Measurements from ENCODE around the gene PARD3.

Gene PARD3

DNA sequence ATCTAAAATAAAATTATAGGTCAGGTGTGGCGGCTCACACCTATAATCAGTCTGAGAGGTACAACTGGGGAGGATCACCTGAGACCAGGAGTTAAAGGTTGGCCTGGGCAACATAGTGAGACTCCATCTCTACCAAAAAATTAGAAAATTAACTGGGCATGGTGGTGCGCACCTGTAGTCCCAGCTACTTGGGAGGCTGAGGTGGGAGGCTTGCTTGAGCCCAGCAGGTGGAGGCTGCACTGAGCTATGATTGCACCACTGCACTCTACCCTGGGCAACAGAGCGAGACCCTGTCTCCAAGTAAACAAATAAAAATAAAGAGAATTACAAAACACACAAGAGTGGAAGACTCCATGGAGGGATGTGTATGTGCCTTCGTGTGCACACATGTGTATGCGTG, 171.5 kb downstream of the PARD3 start:
- no peak for DNase-seq

DNA sequence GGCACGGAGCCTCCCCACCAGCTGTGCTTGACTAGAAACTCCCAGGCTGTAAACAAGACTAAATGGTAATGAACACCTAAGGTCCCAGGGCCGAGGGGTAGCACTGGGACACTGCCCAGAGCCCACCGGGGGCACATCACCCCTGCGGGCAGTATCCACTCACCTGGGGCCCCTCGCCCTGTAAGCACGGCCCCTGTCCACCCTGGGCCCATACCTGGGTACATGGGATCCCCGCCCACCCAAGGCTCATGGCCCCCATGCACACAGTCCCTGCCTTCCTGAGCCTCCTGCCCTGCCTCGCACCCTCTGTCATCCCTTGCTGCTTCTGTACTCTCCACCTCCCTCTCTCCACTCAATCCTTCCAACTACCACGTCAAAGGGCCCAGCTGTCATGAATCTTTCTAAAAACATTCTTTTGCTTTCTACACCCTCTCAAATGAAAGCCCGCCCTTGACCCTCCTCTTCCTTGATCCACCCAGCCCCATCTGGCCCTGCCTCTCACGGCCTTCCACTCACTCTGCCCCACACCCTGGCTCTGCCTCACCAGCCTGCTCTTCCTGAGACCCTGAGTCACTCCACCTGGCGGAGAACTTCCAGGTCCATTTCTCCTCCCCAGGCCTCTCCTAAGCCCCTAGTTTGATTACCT, 173.1 kb downstream of the PARD3 start:
- no peak for DNase-seq

DNA sequence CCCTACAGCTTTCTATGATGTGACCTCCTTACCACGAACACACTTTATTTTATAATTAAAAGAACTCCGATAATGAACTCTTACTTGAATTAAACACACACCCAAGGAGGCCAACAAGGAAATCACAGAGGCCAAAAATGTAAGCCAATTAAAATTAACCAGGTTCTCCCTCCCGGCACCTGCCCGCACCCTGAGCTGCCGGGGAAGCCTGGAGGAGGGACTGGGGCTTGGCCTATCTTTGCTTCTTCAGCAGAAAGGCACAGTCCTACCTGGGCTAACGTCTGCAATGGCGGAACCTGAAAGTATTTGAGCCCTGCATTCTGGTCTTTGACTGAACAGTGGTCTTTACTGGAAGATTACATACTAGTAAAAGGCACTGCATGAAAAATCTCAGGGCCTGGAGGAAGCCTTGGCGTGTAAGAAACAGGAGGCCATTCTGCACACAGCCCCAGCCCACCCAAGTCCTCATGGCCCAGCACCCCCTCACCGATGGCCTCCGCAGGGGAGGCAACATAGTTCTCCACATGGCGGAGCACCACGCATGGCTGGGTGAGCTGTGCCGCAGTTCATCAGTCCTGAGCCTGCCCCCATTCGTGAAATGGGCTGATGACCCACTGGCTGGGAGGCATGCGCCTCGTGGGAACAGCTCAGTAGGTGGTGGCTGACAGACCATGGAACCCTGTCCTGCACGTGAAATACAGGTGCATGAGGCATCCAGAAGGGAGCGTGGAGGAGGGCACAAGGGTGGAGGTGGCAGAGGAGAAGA, 173.8 kb downstream of the PARD3 start:
- DNase-seq = no peak

DNA sequence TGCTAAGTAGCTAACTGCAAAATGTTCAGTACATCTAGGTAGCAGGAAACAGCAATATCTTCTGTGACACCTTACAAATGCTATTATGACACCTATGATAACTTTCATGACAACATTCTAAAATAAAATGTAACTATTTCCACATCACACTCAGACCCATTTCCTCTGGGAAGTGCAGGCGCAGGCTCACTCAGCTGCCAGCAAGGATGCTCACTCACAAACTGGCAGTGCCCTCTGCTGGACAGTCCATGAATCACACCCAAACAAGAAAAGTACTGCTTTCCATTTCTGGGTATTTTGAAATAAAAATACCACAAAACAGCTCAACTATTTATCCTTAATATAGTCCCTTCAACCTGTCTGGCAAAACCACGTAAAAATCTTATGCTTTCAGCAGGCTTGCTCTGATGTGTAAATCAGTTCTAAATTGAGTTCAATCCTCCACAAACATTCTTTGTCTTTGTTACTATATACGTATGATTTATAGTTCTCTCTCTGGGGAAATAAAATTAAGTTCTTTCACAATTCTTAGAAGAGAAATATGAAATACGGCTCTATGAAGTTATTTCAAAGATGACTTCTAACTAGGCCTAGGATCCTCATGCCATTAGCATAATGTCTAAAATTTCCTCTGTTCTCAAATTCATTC, 176.6 kb downstream of the PARD3 start:
- peak; percentile 17 to 21 for DNase-seq

DNA sequence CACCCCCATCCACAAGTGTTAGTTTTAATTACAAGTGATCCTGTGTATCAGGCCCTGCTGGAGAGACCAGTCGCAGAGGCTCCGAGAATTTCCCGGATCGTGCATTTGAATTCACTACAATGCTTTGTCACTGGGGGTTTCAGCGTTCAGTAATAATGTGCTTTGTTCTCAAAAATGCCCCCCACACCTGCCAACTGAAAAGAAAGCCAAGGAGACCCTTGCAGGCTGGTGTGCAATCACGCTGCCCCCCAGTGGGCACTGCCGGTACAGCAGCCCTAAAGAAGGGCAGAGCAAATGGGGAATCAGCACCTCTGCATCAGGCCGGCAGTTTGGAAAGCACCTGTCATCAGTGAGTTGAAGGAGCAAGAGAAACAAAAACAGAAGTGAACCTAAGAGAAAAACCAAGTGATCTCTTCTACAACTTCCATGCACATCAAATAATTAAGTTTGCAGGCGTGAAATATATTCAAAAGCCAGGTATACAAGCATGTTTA, 177.6 kb downstream of the PARD3 start:
- peak in 1 of 2 experiments; percentile 50 for DNase-seq

DNA sequence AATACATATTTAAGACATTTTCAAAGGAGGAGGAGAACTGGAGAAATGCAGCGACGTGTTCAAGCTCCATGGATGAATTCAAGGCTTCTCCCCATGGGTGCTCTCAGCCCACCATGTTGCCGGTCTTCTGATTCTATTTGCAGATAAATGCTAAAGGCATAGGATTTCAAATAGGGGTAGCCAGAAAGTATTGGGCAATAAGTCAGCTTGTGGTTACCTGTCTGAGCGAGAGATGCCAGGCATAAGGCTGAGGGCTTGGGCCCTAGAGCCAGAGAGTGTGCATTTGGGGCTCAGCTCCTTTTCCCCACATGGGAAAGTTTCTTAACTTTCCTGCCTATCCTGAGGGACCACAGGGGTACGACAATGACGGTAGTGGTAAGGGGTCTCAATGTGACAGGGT, 180.0 kb downstream of the PARD3 start:
- no peak for DNase-seq

DNA sequence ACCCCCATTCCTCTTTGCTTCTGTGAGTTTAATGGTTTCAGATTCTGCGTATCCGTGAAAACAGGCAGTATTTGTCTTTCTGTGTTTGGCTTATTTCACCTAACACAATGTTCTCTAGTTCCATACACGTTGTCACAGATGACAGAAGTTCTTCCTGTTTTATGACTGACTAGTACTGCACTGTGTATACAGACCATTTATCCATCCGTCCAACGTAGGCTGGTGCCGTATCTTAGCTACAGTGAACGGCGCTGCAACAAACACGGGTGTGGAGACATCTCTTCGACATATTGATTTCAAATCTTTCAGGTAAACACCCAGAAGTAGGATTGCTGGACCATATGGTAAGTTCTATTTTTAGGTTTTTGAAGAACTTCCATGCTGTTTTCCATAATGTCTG, 181.7 kb downstream of the PARD3 start:
- DNase-seq = no peak

DNA sequence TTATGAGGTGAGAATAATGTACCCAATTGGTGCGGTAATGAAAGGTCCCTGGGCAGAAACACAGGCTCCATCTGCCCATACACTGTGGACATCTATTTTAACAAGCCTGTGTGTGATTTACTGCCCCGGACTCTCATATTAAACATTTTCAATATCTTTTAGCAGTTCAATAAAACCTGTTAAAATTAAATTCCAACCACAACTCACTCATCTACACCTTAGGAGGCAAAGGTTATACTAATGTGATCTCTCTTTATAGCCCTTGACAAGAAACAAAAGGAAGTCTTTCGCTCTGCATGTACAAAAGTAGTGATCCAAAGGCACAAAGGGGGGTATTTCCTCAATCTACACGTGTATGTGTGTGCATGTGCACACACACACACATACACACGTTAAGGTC, 186.0 kb downstream of the PARD3 start:
- DNase-seq = no peak

DNA sequence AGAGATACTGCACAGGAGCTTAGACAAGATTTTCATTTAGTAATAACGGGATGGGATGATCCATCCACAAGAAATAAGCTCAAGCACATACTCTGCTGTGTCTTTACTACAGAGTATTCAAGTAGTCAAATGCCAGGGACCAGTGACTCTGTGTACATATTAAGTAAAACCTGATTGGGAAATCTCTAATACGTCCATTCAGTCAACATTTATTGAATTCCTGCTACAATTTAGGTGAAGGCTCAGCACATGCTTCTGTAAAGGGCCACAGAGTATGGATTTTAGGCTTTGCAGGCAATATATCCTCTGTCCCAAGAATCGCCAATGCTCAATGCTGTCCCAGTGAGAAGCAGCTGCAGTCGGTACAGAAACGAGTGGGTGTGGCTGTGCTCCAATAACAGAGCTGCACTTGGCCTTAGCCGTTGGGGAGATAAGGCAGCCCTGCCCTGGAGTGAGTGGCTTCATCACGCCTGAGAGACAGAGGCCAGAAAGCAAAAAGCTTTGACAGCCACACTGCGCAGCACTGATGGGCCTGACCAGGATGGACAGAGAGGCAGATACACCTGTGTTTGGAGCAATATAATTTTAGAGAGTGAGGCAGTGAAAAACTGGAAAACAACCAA, 186.8 kb downstream of the PARD3 start:
- DNase-seq = no peak

DNA sequence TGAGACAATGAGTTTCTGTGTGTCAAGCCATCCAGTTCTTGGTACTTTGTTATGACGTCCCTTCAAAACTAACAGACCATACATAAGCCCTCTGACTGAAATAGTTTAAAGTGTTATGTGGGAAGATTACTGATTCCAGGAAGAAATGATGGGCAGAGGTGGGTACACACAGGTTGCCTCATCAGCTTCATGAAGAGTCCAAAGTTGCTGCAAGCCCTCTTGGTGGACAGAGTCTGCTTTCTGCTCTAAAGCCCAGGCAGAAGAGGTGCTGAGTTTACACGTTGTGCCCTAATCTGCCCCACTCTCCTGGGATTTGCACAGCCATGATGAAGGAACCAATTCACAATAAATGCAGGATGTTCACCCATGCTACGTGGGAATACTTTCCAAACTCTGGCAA, 187.4 kb downstream of the PARD3 start:
- DNase-seq = no peak

DNA sequence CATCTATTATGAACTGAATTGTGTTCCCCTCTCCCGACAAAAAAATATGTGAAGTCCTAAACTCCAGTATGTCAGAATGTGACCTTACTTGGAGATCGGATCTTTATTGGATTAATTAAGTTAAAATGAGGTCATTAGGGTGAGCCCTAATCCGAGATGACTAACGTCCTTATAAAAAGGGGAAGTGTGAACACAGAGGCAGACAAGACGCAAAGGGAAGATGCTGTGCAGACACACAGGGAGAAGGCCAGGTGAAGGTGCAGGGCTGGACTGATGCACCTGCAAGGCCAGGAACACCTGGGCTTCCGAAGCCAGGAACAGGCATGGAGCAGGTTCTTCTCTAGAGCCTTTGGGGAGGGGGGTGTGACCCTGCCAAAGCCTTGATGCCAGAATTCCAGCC, 187.8 kb downstream of the PARD3 start:
- DNase-seq = no peak

DNA sequence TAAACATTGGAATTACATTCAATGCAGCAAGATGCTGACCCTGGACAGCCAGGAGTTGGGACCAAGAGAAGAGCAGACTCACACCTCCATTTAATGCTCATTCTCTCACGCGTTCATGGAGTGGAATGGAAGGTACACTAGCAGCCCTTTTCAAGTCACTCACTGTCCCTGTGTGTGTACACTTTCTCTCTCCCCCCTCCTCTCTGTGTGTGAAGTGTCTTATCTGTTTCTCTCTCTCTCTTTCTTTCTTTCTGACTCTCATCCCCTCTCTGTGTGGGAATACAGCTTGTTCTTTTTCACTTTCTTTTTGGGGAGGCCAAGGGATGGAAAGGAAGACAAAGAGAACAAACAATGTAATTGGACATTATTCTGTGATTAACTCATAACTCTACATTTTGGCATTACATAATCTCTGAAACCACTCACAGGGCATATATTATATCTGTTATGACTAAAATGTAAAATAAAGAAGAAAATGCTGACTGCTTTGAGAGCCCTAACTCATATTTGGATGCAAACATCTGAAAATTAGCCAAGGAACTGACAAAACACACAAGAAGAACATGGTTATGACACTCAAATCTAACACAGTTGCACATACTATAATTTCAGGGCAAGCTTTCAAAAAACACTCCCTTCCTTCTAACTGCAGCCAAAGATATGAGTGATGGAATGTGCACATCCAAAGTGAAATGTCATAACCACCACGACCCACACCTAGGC, 188.8 kb downstream of the PARD3 start:
- no peak for DNase-seq

DNA sequence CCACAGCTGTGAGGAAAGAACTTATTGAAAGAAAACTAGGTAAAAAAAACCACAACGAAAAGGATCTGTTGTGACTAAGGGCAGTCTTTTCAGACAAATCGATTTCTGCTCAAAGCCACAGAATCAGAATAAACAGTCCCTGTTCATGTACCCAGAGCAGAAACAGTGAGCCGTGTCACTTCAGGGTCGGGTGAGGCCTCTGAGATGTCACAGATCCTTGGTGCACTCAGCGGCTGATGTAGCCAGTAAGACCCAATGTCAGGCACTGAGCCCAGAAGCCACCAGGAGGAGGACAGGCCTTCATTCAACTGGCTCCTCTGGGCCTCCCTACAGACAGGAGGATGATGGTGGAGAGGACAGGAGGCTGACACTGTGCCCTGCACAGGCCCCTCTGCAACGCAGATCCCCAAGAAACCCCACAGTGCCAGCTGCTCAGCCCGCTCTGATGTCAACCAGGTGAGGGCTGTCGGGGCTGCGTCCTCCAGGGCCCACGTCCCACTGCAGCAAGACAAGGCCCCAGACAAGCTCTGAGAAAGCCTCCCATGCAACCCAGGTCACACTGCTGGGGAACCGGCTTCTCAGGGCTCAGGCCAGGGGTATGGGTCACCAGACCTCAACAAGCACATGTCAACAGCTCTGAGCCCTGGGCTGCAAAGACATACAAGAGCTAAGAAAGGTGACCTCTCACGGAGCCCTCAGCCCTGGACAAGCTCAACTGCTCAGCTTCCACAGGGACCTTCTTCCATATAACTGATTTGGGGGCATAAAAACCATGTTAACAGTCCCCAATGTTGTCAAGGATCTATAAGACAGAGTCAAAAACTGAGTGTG, 190.6 kb downstream of the PARD3 start:
- DNase-seq = no peak

DNA sequence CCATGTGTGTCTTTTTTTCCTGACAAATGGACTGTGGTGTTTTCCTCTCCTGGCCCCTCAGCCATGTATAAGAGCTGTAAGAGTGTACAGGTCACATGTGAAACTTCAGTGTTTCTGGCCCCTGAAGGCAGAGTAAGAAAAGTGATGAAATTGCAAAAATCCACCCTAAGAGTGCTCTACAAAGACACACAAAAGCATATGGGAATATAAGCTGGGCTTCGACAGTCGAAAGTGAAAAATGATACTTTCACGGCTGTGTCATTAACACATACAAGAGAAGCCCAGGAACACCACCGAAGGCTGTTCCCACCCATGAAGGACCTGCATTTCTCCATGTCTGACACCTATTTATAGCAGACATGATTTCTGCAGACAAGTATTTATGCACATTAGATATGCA, 192.2 kb downstream of the PARD3 start:
- DNase-seq = no peak

DNA sequence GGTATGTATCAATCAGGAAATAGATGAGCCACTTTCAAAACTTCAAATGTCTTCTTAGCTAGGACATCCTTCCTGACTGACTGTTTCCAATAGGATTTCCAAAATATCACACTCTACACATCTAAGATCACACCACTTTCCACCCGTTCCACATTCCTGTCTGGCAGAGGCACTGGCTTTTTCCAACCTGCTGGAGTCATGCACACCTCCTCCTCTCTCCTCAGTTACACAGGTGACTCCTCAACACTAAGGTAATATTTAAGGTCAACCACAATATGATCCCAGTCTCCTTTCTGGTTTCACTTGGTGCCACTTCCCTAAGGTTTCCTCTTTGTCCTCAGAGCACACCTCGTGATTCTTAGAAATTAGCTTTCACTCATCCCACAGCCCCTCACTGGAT, 196.5 kb downstream of the PARD3 start:
- no peak for DNase-seq

DNA sequence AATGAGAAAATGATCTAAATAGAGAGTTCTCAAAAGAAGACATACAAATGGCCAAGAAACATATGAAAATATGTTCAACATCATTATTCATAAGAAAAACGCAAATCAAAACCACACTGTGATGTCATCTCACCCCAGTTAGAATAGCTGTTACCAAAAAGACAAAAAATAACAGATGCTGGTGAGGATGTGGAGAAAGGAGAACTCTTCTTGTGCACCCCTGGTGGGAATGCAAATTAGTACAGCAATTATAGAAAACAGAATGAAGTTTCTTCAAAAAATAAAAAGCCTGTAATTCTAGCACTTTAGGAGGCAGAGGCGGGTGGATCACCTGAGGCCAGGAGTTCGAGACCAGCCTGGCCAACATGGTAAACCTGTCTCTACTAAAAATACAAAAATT, 199.3 kb downstream of the PARD3 start:
- no peak for DNase-seq

DNA sequence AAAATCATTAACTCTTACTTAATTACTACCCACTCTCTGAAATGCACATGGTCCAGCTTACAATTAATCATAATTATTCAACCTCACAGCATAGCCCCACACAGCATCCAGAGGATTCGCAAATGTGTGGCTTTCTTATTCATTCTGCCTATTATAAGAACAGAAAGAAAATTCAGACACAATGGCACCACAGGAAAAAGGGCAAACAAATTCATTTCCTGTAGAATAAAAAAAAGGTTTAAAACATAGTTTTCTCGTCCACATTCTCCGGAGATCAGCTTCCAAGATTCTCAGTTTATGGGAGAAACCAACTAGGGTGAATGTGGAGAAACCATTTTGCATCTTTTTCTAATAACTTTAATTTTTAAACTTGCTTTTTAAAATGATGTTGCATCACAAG, 201.6 kb downstream of the PARD3 start:
- no peak for DNase-seq

DNA sequence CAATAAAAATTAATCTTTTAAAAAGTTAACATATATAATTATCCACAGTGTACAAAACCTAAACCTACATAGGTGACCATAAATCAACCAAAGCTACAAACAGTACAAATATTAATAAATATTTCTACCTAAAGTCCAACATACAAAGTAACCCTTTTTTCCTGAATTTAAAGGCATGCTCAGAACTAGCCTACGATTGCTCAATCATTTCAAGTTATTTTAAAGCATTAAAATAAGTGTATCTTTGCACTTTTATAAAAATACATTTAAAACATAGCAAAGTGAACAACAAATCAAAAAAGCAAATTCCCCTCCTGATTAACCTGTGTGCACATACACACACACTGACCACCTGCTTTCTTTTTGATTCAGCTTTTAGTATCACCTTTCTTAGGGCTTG, 202.2 kb downstream of the PARD3 start:
- DNase-seq = no peak

DNA sequence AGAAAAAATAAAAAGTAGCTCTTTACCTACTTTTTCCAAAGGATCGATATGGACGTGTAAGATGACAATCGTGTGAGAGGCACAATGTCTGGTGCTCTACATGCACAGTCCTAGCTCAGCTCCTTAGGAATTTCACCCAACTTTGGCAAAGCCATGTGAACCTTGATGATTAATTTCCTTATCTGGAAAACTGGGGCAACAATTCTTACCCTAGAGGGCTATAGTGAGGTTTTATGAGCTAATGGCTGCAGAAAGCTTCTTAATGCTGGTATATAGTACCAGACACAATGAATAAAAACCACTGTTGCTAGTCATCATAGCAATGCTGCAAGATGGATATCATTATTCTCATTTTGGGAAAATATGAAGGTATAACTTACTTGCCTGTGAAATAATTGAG, 202.7 kb downstream of the PARD3 start:
- DNase-seq = no peak

DNA sequence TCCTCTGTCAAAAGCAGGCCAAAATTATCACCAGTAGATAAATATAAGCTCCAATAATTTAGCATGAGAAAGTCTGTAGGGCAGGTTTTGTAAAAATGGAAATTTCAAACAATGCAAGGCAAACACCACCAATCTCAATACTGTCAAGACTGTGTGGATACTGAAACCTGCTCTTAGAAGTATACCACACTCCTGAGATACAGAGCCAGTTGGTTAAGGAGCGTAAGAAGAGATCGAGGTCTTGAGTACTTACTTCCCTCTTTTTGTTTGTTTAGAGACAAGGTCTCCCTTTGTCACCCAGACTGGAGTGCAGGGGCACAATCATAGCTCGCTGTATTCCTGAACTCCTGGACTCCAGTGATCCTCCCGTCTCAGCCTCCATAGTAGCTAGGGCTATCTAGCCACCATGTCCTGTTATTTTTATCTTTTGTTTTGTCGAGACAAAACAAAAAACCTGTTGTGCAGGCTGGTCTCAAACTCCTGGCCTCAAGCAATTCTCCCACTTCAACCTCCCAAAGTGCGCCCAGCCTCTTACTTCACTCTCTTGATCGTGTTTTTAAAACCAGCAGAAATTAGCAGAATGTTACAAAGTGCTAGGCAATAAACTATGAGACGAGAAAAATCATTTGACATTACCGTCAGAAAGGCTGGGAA, 205.7 kb downstream of the PARD3 start:
- DNase-seq = no peak

DNA sequence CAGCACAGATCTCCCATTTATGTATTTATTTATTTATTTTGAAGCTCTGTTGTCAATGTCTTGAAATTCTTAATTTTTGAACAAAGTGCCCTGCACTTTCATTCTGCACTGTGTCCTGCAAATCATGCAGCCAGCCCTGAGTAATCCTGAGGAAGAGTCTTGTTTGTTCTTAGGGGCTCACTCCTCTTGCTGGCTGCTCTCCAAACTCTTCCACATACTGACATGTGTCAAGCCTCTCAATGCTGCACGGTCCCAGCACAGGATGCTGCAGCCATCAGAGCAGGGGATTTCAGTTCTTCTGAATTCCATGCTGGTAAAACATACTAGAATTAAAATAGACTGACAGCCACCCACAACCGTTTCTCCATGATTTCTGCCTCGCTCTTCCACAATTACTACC, 207.2 kb downstream of the PARD3 start:
- DNase-seq = no peak

DNA sequence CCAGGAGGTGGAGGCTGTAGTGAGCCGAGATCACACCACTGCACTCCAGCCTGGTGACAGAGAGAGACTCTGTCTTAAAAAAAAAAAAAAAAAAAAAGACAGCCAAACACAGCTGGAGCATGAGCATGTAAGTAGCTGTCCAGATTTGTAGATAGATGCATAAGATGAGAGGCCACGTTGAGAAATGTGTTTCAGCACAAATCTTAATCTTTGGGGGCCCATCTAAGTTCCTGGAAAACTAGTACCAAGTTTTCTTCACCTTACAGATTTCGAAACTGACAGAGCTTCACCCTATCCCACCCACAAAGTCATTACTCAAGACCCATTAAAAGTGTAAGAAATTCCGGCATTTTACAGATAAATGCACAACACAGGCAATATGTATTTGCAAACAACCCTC, 208.2 kb downstream of the PARD3 start:
- DNase-seq = no peak
